ENCODE data around the gene SND1.
"Not testable (repeated sequence)": the region's sequence is repeated elsewhere in the genome, so short reads cannot be mapped to it uniquely, and the experiment has no call there.

The SND1 gene

DNA sequence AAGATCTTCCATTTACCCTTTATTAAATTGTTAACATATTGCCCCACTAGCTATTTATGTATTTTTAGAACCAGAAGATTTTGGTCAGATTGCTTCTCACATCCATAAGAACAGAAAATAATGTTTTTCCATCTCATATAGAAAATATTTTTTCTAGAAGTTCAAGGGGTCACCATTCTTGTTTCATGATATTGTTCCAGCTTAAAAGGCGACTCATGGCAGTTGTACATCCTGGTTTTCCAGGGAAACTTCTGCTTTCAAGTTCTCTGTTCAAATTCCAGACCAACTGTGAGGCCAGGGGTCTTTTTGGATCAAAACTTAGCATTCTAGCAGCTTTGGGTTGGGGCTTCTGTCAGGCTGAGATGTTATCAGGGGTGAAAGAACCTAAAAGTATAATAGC is 294.9 kb downstream of the SND1 start:
- DNase-seq: no peak

DNA sequence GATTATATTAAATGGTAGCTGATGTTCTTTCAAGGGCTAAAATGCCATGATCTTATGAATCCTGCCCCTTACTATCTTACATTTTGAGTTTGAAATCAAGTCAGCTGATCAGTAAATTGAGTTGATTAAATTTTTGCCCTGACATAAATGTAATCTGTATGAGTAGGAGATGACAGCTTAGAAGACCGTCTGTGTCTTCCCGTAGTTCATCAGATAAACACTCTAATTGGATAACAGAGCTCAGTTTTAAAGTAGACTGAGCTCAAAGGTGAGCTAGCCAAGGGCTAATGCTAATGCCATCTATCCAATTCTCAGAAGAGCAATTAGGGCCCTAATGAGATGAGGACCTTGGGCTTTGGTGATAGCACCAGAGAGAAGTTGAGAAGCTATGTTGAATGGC is 296.3 kb downstream of the SND1 start:
- no peak for DNase-seq

DNA sequence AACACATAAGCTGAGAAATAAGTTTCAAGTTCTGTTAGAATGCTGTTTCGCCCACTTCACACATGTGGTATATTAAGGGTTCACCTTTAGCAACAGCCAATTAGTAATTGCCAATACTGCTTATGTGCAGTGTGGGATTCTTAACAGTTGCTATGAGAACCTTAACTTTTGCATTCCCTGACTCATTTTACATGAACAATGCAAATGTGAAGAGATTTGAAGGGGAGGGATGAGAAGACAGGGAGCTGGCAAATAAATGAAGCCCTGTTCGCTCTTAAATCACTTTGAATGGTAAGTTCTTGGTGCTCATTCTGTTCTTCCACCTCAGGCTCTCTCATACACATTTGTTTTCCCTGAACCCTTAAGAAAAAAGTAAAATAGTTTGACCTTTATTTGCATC is 296.9 kb downstream of the SND1 start:
- DNase-seq: no peak

DNA sequence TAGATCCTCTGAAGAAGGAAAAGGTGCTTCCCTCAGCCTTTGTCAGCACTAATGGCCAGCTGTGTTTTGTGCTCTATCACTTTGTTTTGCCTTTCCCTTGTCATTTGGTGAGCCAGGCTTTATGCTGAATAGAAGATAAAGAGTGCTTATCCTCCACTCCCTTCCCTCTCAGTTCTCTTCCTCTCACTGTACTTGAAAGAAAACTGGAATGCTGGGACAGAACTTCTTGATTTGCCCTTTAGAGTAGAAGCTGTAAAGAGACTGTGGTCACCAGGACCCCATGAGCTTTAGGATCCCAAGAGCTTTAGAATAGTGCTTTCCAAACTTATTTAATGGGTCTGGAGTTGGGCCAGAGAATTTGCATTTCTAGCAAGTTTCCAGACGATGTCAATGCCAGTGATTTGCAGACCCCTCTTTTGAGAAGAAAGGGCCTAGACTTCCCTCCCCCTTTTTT is 297.8 kb downstream of the SND1 start:
- DNase-seq: no peak

DNA sequence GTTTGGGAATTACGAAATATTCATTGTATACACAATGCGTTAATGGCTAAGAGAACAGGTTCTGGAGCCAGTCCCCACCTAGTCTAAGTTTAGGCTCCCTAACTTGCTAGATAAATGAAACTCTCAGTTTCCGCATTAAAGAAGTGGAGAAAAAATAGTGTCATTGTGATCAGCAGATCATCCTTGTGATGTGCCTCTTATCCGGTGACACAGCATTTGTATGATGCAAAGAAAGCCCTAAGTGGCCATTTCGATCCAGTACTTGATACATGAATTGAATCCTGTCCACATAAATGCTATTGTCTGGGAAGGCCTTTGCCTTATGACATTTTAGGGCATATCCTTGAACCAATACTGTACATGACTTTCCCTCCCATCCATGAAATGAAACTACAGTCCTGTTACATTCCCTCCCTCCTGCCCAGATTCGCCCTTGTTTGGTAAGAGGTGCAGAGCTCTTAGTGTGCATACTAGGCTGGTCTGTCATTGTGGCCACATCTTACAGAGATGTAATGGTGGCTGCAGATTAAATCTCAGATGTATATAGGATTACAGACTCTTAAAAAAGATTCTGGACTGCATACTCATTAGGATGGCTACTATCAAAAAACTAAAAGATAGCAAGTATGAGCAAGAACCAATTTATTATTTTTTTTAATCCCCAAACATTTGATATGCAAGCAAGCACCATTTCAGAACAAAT is 298.4 kb downstream of the SND1 start:
- no peak for DNase-seq

DNA sequence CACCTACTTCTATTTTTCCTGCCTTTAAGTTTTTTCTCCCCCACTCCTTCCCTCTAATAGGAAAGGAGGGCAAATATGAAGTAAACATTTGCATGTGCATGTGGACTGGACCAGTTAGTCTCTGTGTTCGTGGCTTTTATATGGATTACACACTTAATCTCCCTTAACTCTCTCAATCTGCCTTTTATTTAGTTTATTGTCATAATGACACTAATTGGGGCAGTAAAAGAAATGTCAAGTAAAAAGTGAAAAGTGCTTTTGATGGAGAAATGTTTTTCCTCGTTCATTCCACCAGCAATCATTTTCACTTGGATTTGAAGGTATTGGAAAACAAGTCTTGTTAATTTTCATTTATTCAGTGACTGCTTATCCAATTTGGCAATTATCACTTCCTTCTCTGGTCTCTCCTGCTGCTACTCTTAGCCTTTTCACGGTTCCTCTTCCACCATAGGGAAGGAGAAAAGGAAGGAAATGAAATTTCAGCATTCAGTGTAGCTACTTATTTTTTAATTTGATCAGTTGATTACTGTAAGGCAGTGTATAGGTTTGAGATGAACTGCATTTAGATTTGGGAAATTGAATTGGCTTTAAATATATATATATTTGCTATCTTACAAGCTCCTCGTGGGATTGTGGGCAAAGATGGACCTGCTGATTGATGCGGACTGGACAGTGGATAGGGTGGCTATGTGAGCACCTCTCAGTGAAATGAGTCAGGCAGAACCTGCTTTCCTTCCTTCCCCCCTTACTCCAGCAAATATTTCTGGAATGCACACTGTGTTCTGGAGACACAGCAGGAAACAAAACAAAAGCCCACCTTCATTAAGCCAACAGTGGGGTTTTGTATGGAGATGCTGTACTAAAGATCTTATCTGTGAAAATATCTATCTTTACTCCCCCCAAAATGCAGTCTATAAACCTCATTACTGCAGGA is 301.7 kb downstream of the SND1 start:
- no peak for DNase-seq

DNA sequence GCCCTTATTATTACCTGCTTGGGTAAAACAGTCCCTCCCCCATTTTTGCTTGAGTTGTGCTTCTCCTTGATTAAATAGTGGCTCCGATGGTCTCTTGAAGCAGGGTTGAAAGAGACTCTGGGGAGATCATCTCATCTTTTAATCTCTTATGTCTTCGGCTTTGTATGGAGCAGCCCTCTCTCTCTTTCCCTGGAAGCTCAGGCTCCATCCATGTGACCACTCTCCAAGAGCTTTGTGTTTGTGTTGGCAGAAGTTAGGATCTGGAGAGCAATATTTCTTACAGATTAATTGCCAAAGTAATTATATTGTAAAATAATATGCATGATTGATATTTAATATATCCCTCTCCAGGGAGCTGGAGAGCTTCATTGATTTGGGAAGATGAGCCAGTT is 302.4 kb downstream of the SND1 start:
- DNase-seq: no peak

DNA sequence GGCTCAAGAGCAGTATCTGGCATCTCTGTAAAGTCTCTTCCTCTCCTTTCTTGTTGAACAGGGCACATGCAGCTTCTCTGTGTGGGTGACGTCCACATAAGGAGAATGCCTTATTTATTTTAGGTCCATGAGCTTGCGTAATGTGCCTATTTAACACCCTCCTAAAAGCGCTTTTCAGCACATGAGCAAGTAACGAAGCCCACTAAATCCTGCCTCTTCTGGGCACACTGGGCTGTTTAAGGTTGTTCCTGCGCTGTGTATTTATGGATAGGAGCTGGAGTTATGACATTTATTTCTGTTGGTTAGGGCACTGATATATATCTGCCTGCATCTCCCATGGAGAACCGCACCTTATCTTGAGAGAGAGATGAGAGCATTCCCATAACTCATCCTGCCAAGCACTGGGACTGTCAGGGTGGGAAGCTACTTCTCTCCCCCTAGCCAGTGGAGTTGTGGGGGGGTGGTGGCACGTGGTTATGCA is 303.1 kb downstream of the SND1 start:
- no peak for DNase-seq

DNA sequence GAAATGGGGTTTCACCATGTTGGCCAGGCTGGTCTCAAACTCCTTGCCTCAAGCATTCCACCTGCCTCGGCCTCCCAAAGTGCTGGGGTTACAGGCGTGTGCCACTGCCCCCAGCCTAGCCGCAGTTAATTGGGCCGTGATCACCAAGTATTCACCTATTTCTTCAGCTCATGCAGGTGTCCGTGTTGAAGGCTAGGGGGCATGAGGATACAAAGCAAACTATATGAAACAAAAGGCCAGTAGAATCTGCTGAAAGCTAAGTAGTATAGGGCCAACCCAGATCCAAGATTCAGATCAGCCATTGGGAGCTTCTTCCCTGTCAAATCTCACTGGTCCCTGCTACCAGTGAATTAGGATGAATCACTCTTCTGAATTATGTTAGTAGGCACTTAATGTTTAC is 305.9 kb downstream of the SND1 start:
- DNase-seq: no peak

DNA sequence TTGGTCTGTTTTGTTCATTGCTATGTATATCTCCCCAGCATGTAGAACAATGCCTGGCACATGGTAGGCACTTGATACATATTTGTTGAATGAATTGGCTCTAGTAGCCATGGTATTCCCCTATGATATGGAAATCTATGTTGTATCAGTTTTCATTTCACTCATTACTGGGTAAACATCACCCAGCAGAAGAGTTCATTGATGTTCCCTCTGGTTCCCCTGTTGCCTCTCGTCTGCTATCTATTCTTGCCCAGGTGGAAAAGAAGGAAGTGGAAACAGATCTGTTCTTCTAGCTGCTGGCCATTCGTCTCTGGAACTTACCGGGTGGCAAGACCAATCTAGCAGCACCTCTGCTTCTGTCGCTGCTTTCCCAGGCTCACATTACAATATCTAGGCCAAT is 307.8 kb downstream of the SND1 start:
- no peak for DNase-seq

DNA sequence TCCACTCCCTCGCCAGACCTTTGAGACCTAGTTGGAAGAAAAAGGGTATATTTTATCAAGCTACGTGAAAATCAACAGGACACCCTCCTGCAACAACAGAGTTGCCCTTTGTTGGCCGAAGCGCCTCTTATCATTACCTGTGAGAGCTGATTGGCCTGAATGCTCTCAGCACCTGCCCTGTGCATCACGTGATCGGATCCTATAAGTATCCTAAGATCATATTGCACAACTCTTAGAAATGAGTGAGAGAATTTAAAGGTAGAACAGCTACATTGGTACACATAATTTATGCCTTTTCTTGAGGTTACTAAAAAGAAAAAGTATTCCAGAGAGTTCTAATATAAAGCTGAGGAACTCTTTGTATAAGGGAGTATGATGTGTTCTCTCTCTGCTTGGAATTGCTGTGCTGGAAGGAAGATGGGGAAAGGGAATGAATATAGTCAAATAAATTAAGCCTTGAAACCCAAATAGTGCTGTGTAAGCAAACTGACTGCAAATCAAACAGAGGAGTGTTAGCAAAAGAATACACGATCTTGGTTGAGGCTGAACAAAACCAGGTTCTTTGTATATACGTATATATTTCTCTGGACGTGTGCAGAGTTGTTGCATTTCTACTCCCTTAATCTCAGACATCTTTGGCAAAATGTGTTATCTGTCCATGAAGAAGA is 309.9 kb downstream of the SND1 start:
- DNase-seq: no peak

DNA sequence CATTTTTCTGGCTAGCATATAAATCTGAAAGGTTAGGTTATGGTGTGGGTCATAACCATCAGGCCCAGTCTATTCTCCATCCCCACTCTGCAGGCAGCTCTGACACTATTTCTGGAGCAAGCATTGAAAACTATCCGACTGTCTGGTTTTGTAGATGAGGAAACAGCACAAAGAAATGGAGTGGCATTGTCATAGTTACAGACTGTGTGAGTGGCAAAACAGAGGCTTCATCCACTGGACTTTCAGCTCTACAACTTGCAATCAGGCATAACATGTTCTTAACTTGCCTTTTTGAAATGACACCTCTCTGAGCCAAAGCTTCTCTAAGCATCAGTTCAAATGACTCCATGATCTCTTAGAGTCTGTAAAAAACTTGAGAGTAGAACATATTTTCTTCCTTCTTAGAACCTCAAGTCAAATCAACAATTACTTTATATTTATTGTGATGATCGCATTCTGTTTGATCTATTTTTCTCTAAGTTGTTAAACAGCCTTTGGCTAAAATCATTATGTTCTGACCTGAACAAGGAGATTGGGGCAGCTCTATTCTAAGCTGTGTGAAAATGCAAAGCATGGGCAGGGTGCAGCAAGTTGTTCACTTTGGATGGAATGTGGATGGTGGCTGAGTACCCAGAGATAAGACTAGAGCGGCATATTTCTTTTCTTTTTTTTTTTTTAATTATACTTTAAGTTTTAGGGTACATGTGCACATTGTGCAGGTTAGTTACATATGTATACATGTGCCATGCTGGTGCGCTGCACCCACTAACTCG is 310.8 kb downstream of the SND1 start:
- DNase-seq: no peak

DNA sequence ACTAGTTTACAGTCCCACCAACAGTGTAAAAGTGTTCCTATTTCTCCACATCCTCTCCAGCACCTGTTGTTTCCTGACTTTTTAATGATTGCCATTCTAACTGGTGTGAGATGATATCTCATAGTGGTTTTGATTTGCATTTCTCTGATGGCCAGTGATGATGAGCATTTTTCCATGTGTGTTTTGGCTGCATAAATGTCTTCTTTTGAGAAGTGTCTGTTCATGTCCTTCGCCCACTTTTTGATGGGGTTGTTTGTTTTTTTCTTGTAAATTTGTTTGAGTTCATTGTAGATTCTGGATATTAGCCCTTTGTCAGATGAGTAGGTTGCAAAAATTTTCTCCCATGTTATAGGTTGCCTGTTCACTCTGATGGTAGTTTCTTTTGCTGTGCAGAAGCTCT is 311.9 kb downstream of the SND1 start:
- DNase-seq: not testable (repeated sequence)

DNA sequence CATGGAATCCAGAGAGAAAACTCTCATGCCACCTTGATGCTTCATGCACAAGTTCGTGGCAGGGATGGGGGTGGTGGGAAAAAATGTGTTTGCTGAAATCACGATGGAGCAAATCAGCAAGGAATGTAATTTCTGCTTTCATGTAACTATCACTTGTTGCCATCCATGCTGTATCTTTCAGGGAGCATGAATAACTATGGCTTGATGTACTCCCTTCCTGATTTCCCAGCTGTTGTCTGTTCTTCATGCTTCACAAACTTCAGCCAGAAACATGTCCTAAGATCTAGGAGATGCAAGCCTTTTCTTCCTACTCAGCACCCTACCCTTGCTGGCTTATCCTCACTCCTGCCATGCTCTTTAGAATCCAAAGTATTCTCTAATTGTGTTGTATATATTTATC is 315.3 kb downstream of the SND1 start:
- DNase-seq: no peak

DNA sequence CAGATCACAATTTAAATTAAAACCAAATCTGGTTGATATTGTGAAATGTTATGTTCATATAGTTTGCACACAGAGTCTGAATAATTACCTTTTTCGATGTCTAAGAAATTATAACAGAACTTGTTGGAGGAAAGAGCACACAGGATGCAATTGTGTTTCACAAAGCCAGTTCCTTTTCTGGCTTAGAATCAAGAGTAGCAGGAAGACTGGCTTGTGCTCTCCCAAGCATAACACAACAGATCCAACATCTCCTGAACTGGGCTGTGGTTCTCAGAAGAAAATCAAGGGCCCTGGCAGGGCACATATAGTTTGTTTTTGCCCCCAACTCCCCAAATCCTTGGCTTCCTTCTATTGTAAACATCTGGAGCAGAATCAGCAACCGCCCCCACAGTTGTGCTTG is 316.6 kb downstream of the SND1 start:
- no peak for DNase-seq

DNA sequence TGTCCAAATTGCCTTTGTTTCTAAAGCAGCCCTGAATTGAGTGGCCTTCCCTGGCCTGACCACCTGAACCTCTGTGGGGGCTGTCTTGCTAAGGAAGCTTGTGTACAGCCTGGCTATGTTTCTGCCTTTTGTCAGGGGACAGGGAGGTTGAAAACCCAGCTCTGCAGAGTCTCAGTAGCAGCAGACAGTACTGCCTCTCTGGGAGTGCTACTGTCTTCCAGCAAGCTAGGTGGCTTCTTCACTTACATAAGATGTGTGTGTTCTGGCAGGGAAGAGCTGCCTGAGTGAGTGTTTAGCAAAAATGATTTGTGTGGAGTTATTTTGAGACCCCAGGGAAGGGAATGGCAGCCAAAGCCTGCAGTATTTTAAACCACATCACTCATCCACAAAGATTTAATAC is 321.8 kb downstream of the SND1 start:
- no peak for DNase-seq

DNA sequence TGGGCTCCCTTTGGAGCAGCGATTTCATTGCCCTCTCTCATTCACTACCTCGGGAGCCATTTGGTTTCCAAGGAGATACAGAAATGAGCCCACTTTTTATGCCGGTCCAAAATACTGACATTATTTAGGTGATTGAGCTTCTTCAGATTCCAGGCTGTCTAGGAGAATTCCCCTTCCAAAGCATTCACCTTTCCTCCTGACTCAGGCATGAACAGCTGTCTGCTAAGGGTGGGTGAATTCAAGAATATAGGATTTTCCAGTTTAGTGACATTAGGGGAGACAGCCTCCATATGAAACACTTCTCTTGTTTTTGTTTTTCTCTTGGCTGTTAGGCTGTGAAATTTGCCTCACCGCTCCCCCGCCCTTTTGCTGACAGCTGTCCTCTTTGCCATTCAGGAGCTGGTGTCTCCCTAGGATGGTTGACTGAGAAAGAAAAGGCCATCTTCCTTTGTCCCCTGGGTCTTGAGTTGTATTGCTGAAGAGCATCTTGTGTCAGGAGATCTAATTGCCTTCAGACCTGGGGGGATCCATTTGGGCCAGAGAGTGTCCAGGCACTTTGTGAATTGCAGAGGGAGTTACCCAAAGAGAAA is 322.5 kb downstream of the SND1 start:
- DNase-seq: no peak

DNA sequence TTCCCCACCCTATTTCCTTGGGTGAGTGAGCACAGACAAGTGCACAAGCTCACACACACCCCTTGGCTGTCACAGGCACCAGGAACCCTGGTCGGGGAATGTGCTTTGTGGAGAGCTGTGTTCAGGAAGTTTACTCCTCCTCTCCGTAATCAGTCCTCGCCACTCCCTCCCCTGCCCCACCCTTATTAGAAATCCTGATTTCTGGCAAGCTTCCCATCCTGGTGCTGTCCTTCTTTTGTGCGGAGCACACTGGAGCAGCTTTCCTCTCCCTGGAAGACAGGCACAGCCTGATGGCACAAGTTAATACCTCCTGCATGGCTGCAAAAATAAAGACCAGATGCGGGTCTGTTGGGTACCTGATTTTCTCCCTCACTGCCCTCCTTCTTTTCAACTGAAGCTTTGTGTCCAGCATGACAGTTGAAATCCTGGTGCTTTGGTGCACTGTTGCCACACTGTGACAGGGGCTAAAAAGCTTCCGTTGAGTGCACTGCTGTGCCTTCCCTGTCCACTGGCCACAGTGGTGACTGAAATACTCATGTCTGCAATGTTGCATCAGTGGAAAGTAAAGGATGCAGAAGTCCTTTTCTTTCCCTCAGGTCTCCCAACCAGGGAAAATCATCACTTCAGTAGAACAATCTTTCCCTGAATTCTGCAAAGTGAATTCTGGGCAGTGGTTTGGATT is 324.2 kb downstream of the SND1 start:
- DNase-seq: no peak

DNA sequence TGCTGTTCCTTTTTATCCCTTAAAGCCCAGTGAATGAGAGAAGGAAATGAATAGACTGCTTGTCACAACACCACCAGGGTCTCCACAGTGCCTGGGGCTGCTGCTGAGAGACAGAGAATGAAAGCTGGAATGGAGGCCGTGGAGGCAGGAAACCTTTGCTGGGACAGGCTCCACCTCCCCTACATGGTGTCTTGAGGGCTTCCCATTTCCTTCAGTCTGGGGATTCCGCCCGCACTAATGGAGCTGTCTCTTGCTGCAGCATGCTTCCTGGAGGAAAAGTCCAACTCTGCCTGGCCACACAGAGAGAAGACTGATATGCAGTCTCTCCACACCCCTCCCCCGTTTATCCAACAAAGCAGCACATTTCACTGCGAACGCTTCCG is 324.7 kb downstream of the SND1 start:
- DNase-seq: no peak

DNA sequence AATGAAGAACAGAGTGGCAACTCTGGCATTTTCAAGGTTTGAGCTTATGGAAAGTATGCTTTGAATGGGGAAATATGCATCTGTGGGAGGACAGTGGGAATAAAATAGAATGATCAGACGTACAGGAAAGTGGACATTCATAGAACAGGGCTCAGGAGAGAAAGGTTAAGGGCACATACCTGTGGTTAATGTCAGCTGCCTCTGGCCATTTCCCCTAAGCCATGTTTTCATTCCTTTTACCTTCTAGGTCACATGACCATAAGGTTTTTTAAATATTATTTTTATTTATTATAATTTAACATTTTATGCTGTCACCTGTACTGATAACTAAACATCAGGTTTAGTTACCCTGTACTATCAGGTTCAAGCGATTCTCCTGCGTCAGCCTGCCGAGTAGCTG is 326.4 kb downstream of the SND1 start:
- no peak for DNase-seq

DNA sequence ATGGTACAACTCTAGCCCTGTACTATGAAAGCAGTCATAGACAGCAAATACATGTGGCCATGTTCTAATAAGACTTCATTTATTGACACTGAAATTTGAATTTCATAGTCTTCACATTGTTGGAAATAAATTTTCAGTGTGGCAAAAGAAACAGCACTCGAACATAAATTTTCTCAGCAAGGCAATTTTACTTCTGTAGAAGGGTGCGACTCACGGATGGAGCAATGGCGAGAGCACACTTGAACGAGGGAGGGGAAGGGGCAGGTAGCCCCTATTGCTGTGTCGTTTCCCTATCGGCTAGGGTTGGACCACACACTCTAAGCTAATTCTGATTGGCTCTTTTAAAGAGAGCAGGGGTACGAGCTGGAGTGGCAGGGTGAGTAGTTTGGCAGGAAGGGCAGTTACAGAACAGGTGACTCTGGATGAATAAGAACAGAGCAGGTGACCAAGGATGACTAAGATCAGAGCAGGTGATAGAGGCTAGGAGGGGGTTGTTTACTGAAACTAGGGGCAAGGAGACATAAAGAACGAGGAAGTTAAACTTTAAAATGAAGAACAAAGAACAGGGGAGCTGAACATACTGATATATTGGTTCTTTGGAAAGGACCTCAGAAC is 327.2 kb downstream of the SND1 start:
- DNase-seq: no peak
